ENCODE measurements around the gene MRPL58. TPM values are rescaled to one million over a fixed set of nuclear protein-coding genes. Genes with fewer than 3 reads are reported as not detected.
A peak's percentile ranks its signal among the peaks of the same experiment; 100 is the strongest.

MRPL58 gene
- total and polyA plus RNA-seq, 2 experiments from 2014 or later = 44.8 to 48.4 TPM

DNA sequence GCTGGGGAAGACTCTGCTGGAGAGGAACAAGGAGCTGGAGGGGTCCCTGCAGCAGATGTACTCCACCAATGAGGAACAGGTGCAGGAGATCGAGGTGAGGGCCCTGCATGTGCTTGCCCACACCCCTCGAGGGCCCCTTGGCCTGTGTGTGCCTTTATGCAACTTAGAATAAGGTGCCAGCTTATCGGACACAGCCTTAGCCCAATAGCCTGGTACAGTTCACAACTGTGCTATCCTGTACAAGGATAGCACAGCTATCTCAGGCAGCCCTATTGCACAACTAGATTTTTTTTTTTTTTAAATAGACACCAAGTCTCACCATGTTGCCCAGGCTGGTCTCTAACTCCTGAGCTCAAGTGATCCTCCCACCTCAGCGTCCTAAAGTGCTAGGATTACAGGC, 12.9 kb upstream of the MRPL58 start:
- Histone ChIP-seq H3K27ac (peak overlapping the region; percentile 5), H3K36me3 (peaks cover 4% of the 10 kb centered on the region), H3K4me3 (no peak overlapping the region), H3K27me3 (no peaks in the 10 kb centered on the region), H3K4me1 (ENCODE audit: low read depth) (peaks cover 6% of the 10 kb centered on the region), H3K9me3 (ENCODE audit: low read depth) (no peaks in the 10 kb centered on the region)
- no peak for DNase-seq (ENCODE audit: low read depth in 1 of 2, low spot score in 1 of 2)
- TF ChIP-seq, protein P1, sequence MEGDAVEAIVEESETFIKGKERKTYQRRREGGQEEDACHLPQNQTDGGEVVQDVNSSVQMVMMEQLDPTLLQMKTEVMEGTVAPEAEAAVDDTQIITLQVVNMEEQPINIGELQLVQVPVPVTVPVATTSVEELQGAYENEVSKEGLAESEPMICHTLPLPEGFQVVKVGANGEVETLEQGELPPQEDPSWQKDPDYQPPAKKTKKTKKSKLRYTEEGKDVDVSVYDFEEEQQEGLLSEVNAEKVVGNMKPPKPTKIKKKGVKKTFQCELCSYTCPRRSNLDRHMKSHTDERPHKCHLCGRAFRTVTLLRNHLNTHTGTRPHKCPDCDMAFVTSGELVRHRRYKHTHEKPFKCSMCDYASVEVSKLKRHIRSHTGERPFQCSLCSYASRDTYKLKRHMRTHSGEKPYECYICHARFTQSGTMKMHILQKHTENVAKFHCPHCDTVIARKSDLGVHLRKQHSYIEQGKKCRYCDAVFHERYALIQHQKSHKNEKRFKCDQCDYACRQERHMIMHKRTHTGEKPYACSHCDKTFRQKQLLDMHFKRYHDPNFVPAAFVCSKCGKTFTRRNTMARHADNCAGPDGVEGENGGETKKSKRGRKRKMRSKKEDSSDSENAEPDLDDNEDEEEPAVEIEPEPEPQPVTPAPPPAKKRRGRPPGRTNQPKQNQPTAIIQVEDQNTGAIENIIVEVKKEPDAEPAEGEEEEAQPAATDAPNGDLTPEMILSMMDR (IDR thresholded peaks at IDR 0.05; ENCODE audit: low read depth, low read length) = no peak

DNA sequence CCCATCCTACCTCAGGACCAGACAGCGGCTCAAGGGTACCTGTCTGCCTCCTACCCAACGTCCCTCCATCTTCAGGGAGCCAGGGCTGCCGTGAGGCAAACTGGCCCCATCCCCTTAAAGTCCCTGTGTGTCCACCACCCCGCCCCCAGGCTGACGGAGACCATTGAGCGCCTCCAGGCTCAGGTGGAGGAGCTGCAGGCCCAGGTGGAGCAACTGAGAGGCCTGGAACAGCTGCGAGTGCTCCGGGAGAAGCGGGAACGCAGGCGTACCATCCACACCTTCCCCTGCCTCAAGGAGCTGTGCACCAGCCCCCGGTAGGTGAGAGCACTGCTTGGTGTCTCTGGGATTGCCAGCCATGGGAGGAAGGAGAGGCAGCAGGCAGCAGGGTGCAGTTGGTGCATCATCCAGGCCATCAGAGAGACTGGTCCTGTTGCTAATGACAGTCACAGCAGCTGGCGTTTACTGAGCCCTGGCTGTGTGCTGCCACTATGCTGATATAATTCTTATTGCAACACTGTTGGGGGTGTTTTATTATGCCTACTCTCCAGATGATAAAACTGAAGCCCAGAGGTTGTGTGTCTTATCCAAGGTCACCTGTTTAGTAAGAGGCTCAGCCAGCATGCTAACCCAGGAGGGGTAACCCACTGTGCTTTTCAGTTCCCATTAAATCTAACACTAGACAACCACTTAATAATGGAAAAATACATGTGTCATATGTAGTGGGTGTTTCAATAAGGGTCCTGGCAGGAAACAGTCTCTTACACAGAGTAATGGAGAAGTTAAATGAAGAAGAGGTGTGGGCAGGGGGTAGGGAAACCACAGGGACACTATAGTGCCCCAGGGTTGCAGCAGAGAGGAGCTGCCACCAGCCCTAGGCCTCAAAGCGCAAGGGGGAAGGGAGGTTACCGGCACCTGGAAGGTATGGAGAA, 10.3 kb upstream of the MRPL58 start:
- DNase-seq (ENCODE audit: low read depth in 1 of 2, low spot score in 1 of 2) = no peak
- TF ChIP-seq, protein P1 (IDR thresholded peaks at IDR 0.05; ENCODE audit: low read depth, low read length) = no peak
- Histone ChIP-seq H3K36me3 (peaks cover 4% of the 10 kb centered on the region), H3K27ac (no peak overlapping the region), H3K27me3 (no peaks in the 10 kb centered on the region), H3K9me3 (ENCODE audit: low read depth) (no peaks in the 10 kb centered on the region), H3K4me3 (no peak overlapping the region), H3K4me1 (ENCODE audit: low read depth) (peaks cover 6% of the 10 kb centered on the region)

DNA sequence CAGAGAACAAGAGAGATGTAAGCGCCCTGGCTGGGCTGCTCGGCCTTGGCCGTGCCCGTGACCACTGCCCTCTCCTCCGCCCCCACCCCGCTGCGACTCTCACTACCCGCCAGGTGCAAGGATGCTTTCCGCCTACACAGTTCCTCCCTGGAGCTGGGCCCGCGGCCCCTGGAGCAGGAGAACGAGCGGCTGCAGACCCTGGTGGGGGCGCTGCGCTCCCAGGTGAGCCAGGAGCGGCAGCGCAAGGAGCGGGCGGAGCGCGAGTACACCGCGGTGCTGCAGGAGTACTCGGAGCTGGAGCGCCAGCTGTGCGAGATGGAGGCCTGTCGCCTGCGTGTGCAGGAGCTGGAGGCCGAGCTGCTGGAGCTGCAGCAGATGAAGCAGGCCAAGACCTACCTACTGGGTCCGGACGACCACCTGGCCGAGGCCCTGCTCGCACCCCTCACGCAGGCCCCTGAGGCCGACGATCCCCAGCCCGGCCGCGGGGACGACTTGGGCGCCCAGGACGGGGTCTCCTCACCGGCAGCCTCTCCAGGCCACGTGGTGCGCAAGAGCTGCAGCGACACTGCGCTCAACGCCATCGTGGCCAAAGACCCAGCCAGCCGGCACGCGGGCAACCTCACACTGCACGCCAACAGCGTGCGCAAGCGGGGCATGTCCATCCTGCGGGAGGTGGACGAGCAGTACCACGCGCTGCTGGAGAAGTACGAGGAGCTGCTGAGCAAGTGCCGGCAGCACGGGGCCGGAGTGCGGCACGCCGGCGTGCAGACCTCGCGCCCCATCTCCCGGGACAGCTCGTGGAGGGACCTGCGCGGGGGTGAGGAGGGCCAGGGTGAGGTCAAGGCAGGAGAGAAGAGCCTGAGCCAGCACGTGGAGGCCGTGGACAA, 9.2 kb upstream of the MRPL58 start:
- Histone ChIP-seq H3K9me3 (ENCODE audit: low read depth) (no peaks in the 10 kb centered on the region), H3K4me1 (ENCODE audit: low read depth) (peaks cover 3% of the 10 kb centered on the region), H3K27ac (no peak overlapping the region), H3K4me3 (no peak overlapping the region), H3K27me3 (no peaks in the 10 kb centered on the region), H3K36me3 (peaks cover 4% of the 10 kb centered on the region)
- TF ChIP-seq, protein P1 (IDR thresholded peaks at IDR 0.05; ENCODE audit: low read depth, low read length) = no peak
- no peak for DNase-seq (ENCODE audit: low read depth in 1 of 2, low spot score in 1 of 2)

DNA sequence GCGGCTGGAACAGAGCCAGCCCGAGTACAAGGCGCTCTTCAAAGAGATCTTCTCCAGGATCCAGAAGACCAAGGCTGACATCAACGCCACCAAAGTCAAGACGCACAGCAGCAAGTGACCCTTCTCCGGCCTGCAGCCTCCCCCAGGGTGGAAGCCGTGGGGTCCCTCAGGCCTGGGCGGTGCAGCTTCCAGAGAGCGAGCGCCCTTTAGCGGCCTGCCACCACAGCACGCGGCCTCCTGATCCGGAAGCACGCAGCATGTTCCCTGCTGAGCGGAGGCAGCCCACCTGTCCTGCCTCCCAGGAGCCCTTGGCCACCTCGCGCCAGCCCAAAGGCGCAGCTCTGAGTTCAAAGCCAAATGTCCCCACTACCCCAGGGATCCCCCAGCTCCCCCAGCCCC, 8.5 kb upstream of the MRPL58 start:
- TF ChIP-seq, protein P1 (IDR thresholded peaks at IDR 0.05; ENCODE audit: low read depth, low read length) = no peak
- H3K4me1 ChIP-seq (ENCODE audit: low read depth) = no peaks in the 10 kb centered on the region

DNA sequence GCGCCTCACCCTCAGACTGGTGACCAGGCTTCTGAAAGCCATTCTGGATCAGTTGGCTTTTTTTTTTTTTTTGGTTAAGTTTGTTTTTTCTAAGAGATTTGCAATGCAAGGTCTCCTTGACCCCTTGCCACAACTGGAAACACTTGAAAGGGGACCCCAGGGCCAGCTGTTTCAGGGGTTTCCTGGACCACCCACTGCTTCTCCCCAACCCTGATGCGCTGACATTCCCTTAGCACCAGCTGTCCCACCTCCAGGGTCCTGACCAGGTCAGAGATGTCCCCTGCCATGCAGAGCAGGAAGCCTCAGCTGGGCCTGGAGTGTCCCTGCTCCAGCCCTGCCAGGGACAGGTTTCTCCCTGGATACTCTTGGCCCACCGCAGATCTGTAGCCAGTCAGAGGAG, 8.1 kb upstream of the MRPL58 start:
- DNase-seq (ENCODE audit: low read depth in 1 of 2, low spot score in 1 of 2) = no peak
- TF ChIP-seq, protein P1 (IDR thresholded peaks at IDR 0.05; ENCODE audit: low read depth, low read length) = no peak
- Histone ChIP-seq H3K9me3 (ENCODE audit: low read depth) (no peaks in the 10 kb centered on the region), H3K27me3 (no peaks in the 10 kb centered on the region), H3K4me3 (no peak overlapping the region), H3K4me1 (ENCODE audit: low read depth) (no peaks in the 10 kb centered on the region), H3K27ac (no peak overlapping the region), H3K36me3 (peaks cover 4% of the 10 kb centered on the region)

More for the DNA sequence above, 8.5 kb upstream of the MRPL58 start:
- H3K36me3 ChIP-seq = peaks cover 4% of the 10 kb centered on the region
- no peaks in the 10 kb centered on the region for H3K27me3 ChIP-seq
- no peak for DNase-seq (ENCODE audit: low read depth in 1 of 2, low spot score in 1 of 2)
- no peaks in the 10 kb centered on the region for H3K9me3 ChIP-seq (ENCODE audit: low read depth)
- H3K27ac ChIP-seq = no peak overlapping the region
- no peak overlapping the region for H3K4me3 ChIP-seq
